HEK293 (cell line): Measurements from ENCODE around the gene PSD2.

Experiments used
- CTCF ChIP-seq: fragments of 450-650 bp; formaldehyde crosslinking; IDR thresholded peaks from 2 replicates; pipeline ENCODE4 v1.5.1; 2016; ENCODE audit warnings: missing biosample characterization, missing genetic modification characterization
- HOXA7 ChIP-seq: sonication (generic); formaldehyde crosslinking; IDR thresholded peaks from 2 replicates; pipeline ENCODE4 v1.8.1; 2022; ENCODE audit warnings: missing genetic modification reagents, borderline replicate concordance
- KLF8 ChIP-seq: fragments of 450-650 bp; formaldehyde crosslinking; IDR thresholded peaks from 2 replicates; pipeline ENCODE4 v1.5.1; 2016; ENCODE audit warnings: missing biosample characterization, missing genetic modification characterization
- PATZ1 ChIP-seq: fragments of 450-650 bp; formaldehyde crosslinking; IDR thresholded peaks from 2 replicates; pipeline ENCODE4 v1.5.1; 2016; ENCODE audit warnings: missing biosample characterization, missing genetic modification characterization
- PRDM1 ChIP-seq: fragments of 450-650 bp; formaldehyde crosslinking; IDR thresholded peaks from 2 replicates; pipeline ENCODE4; 2016; ENCODE audit warnings: missing biosample characterization, missing genetic modification characterization
- PRDM2 ChIP-seq: fragments of 450-650 bp; formaldehyde crosslinking; IDR thresholded peaks from 2 replicates; pipeline ENCODE4 v1.5.1; 2016; ENCODE audit warnings: missing biosample characterization, missing genetic modification characterization, borderline replicate concordance
- ZBTB17 ChIP-seq: fragments of 450-650 bp; formaldehyde crosslinking; IDR thresholded peaks from 2 replicates; pipeline ENCODE4 v1.5.1; 2016; ENCODE audit warnings: missing biosample characterization, missing genetic modification characterization
- ZBTB21 ChIP-seq: fragments of 450-650 bp; formaldehyde crosslinking; IDR thresholded peaks from 2 replicates; pipeline ENCODE4 v1.5.1; 2017; ENCODE audit warnings: missing biosample characterization, missing genetic modification characterization
- ZBTB7A ChIP-seq: fragments of 450-650 bp; formaldehyde crosslinking; IDR thresholded peaks from 2 replicates; pipeline ENCODE4 v1.5.1; 2016; ENCODE audit warnings: low read depth, missing biosample characterization, missing genetic modification characterization
- ZNF138 ChIP-seq: fragments of 450-650 bp; formaldehyde crosslinking; IDR thresholded peaks from 2 replicates; pipeline ENCODE4 v1.5.1; 2016; ENCODE audit warnings: missing biosample characterization, missing genetic modification characterization, borderline replicate concordance
- ZNF19 ChIP-seq: fragments of 450-650 bp; formaldehyde crosslinking; IDR thresholded peaks from 2 replicates; pipeline ENCODE4; 2016; ENCODE audit warnings: missing biosample characterization, missing genetic modification characterization, low read depth
- ZNF221 ChIP-seq: fragments of 450-650 bp; formaldehyde crosslinking; IDR thresholded peaks from 2 replicates; pipeline ENCODE4 v1.5.1; 2017; ENCODE audit warnings: missing biosample characterization, missing genetic modification characterization, borderline replicate concordance
- ZNF362 ChIP-seq: fragments of 450-650 bp; formaldehyde crosslinking; IDR thresholded peaks from 2 replicates; pipeline ENCODE4 v1.5.1; 2016; ENCODE audit warnings: missing biosample characterization, missing genetic modification characterization
- ZNF394 ChIP-seq: fragments of 450-650 bp; formaldehyde crosslinking; IDR thresholded peaks from 2 replicates; pipeline ENCODE4 v1.5.1; 2016; ENCODE audit warnings: missing biosample characterization, missing genetic modification characterization, mild to moderate bottlenecking, moderate library complexity, borderline replicate concordance
- ZNF404 ChIP-seq: fragments of 450-650 bp; formaldehyde crosslinking; IDR thresholded peaks from 2 replicates; pipeline ENCODE4 v1.5.1; 2017; ENCODE audit warnings: missing biosample characterization, missing genetic modification characterization
- ZNF510 ChIP-seq: fragments of 450-650 bp; formaldehyde crosslinking; IDR thresholded peaks from 2 replicates; pipeline ENCODE4 v1.5.1; 2018; ENCODE audit warnings: mild to moderate bottlenecking, missing genetic modification characterization, missing biosample characterization; ENCODE audit not compliant: insufficient replicate concordance
- ZNF621 ChIP-seq: fragments of 450-650 bp; formaldehyde crosslinking; IDR thresholded peaks from 2 replicates; pipeline ENCODE4 v1.5.1; 2017; ENCODE audit warnings: missing biosample characterization, missing genetic modification characterization
- ZNF629 ChIP-seq: fragments of 450-650 bp; formaldehyde crosslinking; IDR thresholded peaks from 2 replicates; pipeline ENCODE4 v1.5.1; 2017; ENCODE audit warnings: missing biosample characterization, missing genetic modification characterization
- ZNF677 ChIP-seq: fragments of 450-650 bp; IDR thresholded peaks from 2 replicates; pipeline ENCODE4 v1.5.0; 2018; ENCODE audit warnings: missing biosample characterization, mild to moderate bottlenecking, missing genetic modification characterization, moderate library complexity
- ZNF692 ChIP-seq: fragments of 450-650 bp; formaldehyde crosslinking; IDR thresholded peaks from 2 replicates; pipeline ENCODE4 v1.5.1; 2016; ENCODE audit warnings: missing biosample characterization, missing genetic modification characterization
- ZNF704 ChIP-seq: fragments of 450-650 bp; formaldehyde crosslinking; IDR thresholded peaks from 2 replicates; pipeline ENCODE4 v1.5.1; 2016; ENCODE audit warnings: missing biosample characterization, missing genetic modification characterization
- ZNF768 ChIP-seq: fragments of 450-650 bp; formaldehyde crosslinking; IDR thresholded peaks from 2 replicates; pipeline ENCODE4 v1.5.1; 2018; ENCODE audit warnings: missing biosample characterization, mild to moderate bottlenecking, missing genetic modification characterization
- ZNF791 ChIP-seq: fragments of 450-650 bp; formaldehyde crosslinking; IDR thresholded peaks from 2 replicates; pipeline ENCODE4 v1.5.1; 2016; ENCODE audit warnings: missing biosample characterization, missing genetic modification characterization
- ZNF792 ChIP-seq: fragments of 450-650 bp; formaldehyde crosslinking; IDR thresholded peaks from 2 replicates; pipeline ENCODE4 v1.5.1; 2016; ENCODE audit warnings: missing biosample characterization, missing genetic modification characterization
- ZSCAN16 ChIP-seq: fragments of 450-650 bp; formaldehyde crosslinking; IDR thresholded peaks from 2 replicates; pipeline ENCODE4 v1.5.1; 2016; ENCODE audit warnings: missing biosample characterization, missing genetic modification characterization
- ZSCAN30 ChIP-seq: fragments of 450-650 bp; IDR thresholded peaks from 2 replicates; pipeline ENCODE4 v1.5.1; 2018; ENCODE audit warnings: missing biosample characterization, mild to moderate bottlenecking, missing genetic modification characterization, moderate library complexity

The PSD2 gene

GRCh38 chr5:139787568-139788293 is 7.9 kb upstream of the PSD2 start (continued):
- TF ChIP-seq ZBTB21 (tag by site-specific recombination) (no peak), ZNF791 (no peak), ZNF692 (tag by site-specific recombination) (no peak; the same call in 1 of the 2 replicates), ZNF510 (tag by site-specific recombination) (no peak), ZSCAN16 (tag by site-specific recombination) (no peak), ZNF629 (peak; percentile 47), ZNF768 (tag by site-specific recombination) (no peak), PRDM1 (tag by site-specific recombination) (no peak), ZNF19 (tag by site-specific recombination) (no peak), ZNF404 (tag by site-specific recombination) (no peak), ZNF677 (no peak), PATZ1 (tag by site-specific recombination) (peak; percentile 84), HOXA7 (CRISPR knock-in tag) (no peak), ZNF704 (tag by site-specific recombination) (no peak), ZNF394 (tag by site-specific recombination) (0 out of 2 replicates have a peak, but pooled peaks have one; percentile 25), PRDM2 (tag by site-specific recombination) (no peak), ZBTB7A (tag by site-specific recombination) (peak; percentile 21; the same call in 1 of the 2 replicates), ZNF792 (no peak), ZSCAN30 (tag by site-specific recombination) (peak; percentile 71; the same call in 1 of the 2 replicates), ZNF621 (tag by site-specific recombination) (no peak), ZNF362 (tag by site-specific recombination) (no peak), CTCF (tag by site-specific recombination) (peak; percentile 79; the same call in 1 of the 2 replicates), ZBTB17 (tag by site-specific recombination) (peak; percentile 34; the same call in 1 of the 2 replicates), KLF8 (tag by site-specific recombination) (peak; percentile 48; the same call in 1 of the 2 replicates), ZNF138 (tag by site-specific recombination) (no peak), ZNF221 (tag by site-specific recombination) (no peak)
